VCaP (cell line): Measurements from ENCODE around the gene ZMIZ1.

Experiments used
- H3K27ac ChIP-seq: fragments of 450-650 bp; 2 replicates; pipeline ENCODE4 v1.5.1; 2017
- TF ChIP-seq, protein P1 (sequence below): fragments of 450-650 bp; conservative IDR thresholded peaks from 2 replicates; pipeline ENCODE4 v1.5.1; 2017; ENCODE audit warnings: mild to moderate bottlenecking, moderate library complexity

Gene ZMIZ1

DNA sequence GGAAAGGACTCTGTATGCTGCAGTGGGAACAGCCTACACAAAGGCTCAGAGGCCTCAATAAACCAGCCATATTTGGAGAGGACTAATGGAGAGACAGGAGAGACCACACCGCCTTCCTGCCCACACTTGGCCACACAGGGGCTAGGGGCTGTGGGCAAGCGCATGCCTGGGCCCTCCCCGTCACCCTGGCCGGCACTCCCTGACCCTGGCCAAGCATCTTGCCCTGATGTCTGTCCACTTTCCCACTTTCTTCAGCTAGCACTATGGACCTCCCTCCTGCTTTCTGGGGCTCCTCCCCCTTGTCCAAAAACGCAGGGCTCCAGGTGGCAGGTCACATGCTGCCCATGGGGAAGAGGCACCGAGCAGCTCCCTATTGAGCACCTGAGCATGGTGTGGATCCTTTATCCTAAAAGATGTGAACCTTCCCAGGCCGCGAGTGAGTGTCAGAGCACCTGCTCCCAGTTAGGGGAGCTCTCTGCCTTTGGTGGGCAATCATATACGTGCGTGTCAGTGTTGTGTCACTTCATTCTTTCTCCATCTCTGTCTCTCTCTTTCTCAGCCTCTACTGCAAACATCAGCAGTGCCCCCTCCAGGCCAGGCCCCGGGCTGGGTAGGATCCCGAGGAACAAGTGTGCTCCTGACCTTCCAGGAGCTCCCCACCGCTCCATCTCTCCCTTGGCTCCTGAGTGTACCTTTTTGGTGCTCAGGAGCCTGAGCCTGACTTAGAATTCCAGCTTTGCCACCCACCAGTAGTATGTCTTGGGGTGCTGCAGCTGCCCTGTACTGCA, 74.0 kb downstream of the ZMIZ1 start:
- no peak overlapping the region for H3K27ac ChIP-seq
- TF ChIP-seq, protein P1, sequence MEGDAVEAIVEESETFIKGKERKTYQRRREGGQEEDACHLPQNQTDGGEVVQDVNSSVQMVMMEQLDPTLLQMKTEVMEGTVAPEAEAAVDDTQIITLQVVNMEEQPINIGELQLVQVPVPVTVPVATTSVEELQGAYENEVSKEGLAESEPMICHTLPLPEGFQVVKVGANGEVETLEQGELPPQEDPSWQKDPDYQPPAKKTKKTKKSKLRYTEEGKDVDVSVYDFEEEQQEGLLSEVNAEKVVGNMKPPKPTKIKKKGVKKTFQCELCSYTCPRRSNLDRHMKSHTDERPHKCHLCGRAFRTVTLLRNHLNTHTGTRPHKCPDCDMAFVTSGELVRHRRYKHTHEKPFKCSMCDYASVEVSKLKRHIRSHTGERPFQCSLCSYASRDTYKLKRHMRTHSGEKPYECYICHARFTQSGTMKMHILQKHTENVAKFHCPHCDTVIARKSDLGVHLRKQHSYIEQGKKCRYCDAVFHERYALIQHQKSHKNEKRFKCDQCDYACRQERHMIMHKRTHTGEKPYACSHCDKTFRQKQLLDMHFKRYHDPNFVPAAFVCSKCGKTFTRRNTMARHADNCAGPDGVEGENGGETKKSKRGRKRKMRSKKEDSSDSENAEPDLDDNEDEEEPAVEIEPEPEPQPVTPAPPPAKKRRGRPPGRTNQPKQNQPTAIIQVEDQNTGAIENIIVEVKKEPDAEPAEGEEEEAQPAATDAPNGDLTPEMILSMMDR: no peak

DNA sequence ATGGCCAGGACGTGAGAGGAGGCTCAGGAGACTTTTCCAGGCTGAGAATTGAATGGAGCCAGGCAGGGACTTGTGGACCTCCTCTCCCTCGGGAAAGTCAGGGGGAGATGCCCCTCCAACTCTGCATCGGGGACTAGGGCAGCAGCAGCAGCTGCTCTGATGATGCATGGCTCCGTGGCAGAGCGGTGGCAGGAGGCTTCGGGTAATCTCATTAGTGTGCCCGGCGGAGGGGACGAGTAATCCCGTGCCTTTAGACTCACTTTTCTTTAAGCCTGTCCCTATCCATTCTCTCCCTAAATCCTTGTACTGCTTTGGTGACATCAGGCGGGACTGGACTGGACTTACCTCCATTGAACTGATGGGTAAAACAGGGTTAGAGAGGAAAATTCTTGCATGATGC, 75.1 kb downstream of the ZMIZ1 start:
- H3K27ac ChIP-seq: no peak overlapping the region
- TF ChIP-seq, protein P1: no peak

DNA sequence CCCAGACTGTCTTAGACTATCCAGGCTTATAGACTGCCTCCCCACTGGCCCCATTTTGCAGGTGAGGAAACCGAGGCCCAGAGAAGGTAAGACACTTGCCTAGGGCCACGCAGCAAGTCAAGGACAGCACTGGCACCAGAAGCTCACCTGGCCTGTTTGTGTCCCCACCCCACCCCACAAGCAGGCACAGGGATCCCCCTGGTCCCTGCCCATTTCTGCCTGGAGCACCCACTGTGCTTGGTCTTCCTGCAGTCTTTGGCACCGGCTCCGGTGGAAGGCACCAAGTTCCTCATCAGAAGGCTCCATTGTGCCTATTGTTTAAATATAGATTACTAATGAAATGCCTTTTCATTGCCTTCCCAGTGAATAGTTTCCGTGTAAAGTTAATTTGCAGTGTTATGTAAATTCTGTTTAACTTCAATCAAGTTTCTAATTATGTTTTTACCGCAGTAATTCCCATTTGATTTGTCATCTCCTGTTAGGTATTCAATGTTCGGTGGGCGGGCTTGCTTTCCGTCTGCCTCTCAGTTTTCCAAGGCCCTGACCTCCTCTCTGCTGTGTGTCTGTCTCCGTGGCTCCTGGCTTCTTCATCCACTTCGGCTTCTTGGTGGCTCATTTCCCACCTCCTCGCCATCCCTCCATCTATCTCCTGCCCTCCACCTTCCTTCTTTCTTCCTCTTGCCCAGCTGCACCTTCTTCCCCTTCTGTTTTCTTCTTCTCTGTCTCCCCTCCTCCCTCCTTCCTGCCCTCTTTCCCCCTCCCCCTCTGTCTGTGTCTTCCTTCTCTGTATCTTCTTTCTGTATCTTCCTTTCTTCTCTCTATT, 75.8 kb downstream of the ZMIZ1 start:
- no peak overlapping the region for H3K27ac ChIP-seq
- TF ChIP-seq, protein P1: no peak

DNA sequence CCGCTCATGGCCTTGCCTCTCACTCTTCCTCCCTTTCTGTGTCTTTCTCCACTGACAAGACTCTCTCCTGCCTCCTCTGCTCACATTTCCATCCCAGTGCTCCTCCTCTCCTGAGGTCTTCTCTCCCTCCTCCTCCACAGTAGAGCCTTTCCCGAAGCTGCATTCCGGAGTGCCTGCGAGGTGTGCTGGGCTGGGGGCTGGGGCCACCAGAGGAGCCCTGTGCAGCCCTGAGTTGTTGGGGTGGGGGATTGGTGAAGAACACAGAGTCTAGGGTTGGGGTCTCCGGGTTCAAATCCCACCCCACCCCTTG, 76.4 kb downstream of the ZMIZ1 start:
- TF ChIP-seq, protein P1: no peak
- no peak overlapping the region for H3K27ac ChIP-seq

DNA sequence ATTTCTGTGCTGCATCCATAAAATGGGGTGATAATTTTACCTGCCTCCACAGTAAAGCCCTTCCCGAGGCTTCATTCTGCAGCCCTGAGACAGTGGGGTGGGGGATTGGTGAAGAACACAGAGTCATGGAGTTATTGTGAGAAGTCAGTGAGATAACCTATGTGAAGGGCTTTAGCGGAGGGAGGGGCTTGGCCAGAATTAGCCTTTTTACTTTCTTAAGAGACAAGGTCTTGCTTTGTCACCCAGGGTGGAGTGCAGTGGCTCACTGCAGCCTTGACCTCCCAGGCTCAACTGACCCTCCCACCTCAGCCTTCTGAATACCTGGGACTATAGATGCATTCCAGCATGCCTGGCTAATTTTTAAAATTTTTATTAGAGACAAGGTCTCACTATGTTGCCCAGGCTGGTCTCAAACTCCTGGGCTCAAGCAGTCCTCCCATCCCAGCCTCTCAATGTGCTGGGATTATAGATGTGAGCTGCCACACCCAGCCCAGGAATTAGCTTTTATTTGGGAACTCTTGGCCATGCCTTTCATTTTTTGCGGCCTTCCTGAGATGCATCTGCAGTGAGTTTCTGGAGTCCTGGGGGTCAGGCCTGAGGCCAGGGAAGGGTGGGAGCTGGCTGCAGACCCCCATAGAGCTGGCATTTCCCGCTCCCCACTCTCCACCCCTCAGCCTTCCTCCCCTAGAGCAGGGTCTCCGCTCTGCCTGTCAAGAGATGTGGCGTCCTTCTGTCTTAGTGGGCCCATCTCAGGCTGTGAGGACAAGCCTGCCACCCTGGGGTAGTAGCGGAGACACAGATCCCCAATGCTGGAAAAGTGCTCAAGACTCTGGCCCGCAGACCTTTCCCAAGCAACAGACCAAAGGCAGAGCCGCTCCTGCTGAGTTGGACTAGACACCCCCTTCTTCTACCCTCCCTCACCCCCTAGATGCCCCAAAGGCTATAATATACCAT, 77.0 kb downstream of the ZMIZ1 start:
- H3K27ac ChIP-seq: no peak overlapping the region
- TF ChIP-seq, protein P1: no peak

DNA sequence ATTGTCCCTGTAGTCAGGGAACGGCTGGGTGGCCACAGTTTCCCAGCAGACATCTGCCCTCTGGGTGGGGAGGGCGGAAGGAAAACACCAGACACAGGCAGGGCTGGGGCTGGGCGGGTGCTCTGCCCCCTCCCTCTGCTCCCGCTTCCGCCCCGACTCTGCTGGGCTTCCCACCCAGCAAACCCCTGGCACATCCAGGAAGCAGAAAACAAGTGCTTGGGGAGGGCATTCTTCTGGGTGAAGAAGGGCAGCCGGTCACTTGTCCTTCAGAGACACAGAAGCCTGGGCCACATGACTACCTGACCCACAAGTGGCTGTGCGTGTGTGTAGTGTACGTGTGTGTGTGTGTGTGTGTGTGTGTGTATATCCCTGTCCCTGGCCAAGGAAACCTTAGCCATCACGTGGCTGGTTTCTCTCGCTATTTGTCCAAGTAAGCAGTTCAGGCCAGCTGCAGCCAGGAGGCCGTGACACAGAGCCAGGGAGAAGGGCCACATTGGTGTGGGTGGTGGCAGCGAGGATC, 77.9 kb downstream of the ZMIZ1 start:
- TF ChIP-seq, protein P1: no peak
- H3K27ac ChIP-seq: no peak overlapping the region
